Activated CD8-positive, alpha-beta memory T cell treated with anti-CD3 and anti-CD28 coated beads, Interleukin-2, amount 10 ng/mL, durations not matched to agents 7 days and 5 days (primary cell): ENCODE results near the gene PCDH12. TPM values are rescaled to one million over a fixed set of nuclear protein-coding genes. Genes with fewer than 3 reads are reported as not detected.

Experiments
- ATAC-seq: fragments of 150-1000 bp; cut with Tn5 transposase; one replicate; pipeline ENCODE4 v1.10.0; 2021; ENCODE audit warnings: moderate library complexity
- CTCF ChIA-PET: fragments of 350-600 bp; sonication (Branson Sonifier 250); formaldehyde crosslinking; loops from one replicate; lab custom pipeline; 2021; ENCODE audit warnings: antibody characterized with exemption; lab: Charles Lee
- DNase-seq: peaks from one replicate; pipeline ENCODE4 v3.0.0-alpha.2; 2020
- H3K27ac Mint-ChIP-seq: one replicate; pipeline ENCODE4 v1.8.0; 2021; ENCODE audit warnings: mild to moderate bottlenecking, mixed read lengths
- H3K27me3 Mint-ChIP-seq: one replicate; pipeline ENCODE4 v1.8.0; 2021; ENCODE audit warnings: mixed read lengths
- H3K36me3 Mint-ChIP-seq: one replicate; pipeline ENCODE4 v1.8.0; 2021; ENCODE audit warnings: mild to moderate bottlenecking, mixed read lengths
- H3K4me1 Mint-ChIP-seq: one replicate; pipeline ENCODE4 v1.8.0; 2021; ENCODE audit warnings: mixed read lengths
- H3K4me3 Mint-ChIP-seq: one replicate; pipeline ENCODE4 v1.8.0; 2021; ENCODE audit warnings: mild to moderate bottlenecking, moderate library complexity, mixed read lengths
- H3K9me3 Mint-ChIP-seq: one replicate; pipeline ENCODE4 v1.8.0; 2022; ENCODE audit warnings: low read depth, mixed read lengths
- total RNA-seq, 2 experiments: library from RNA; stranded (reverse); gene quantifications; one replicate each; pipeline ENCODE4 v1.2.3, GENCODE V29; 2021

Gene PCDH12
- total RNA-seq, 2 experiments from 2014 or later, result 0.12 to 0.19 TPM

- ATAC-seq (no peak), DNase-seq (no peak)
- peaks cover 2% of the 10 kb centered on the region for H3K36me3 Mint-ChIP-seq
- H3K27me3 Mint-ChIP-seq, result no peaks in the 10 kb centered on the region
- no peaks in the 10 kb centered on the region for H3K9me3 Mint-ChIP-seq
- CTCF ChIA-PET, result interaction anchor here (1.1 to 13.8 kb wide), 3 partner anchors 17 to 252 kb away, joined by 3 to 103 read pairs (median 4); partner anchors contain the start of genes PCDH12 and RNF14
- H3K27ac Mint-ChIP-seq, result no peak overlapping the region
- H3K4me3 Mint-ChIP-seq, result no peak overlapping the region
- H3K4me1 Mint-ChIP-seq, result peaks cover 13% of the 10 kb centered on the region
Measured at GRCh38 chr5:141944076-141944475, 13.9 kb downstream of the PCDH12 start.

GRCh38 chr5:141942185-141942857 is 15.7 kb downstream of the PCDH12 start:
- no peaks in the 10 kb centered on the region for H3K27me3 Mint-ChIP-seq
- ATAC-seq, result no peak
- CTCF ChIA-PET, result interaction anchor here (1.1 to 13.8 kb wide), 4 partner anchors 10 to 52 kb away, joined by 3 to 103 read pairs (median 6); partner anchors contain the start of gene PCDH12
- no peaks in the 10 kb centered on the region for H3K9me3 Mint-ChIP-seq
- H3K4me3 Mint-ChIP-seq, result no peak overlapping the region
- H3K27ac Mint-ChIP-seq, result peak overlapping the region; percentile 50
- H3K4me1 Mint-ChIP-seq, result peaks cover 13% of the 10 kb centered on the region
- H3K36me3 Mint-ChIP-seq, result peaks cover 2% of the 10 kb centered on the region
- DNase-seq, result no peak

GRCh38 chr5:141941779-141942178 is 16.2 kb downstream of the PCDH12 start:
- Mint-ChIP-seq H3K4me1 (peaks cover 13% of the 10 kb centered on the region), H3K27me3 (no peaks in the 10 kb centered on the region), H3K36me3 (peaks cover 2% of the 10 kb centered on the region), H3K4me3 (no peak overlapping the region), H3K9me3 (no peaks in the 10 kb centered on the region), H3K27ac (peak overlapping the region; percentile 50)
- CTCF ChIA-PET, result interaction anchor here (0.6 to 13.8 kb wide), 3 partner anchors 19 to 273 kb away, joined by 3 to 103 read pairs (median 8); partner anchors contain the start of gene PCDH12
- DNase-seq, result no peak
- ATAC-seq, result no peak

GRCh38 chr5:141941307-141941706 is 16.7 kb downstream of the PCDH12 start:
- Mint-ChIP-seq H3K27ac (no peak overlapping the region), H3K4me3 (no peak overlapping the region), H3K36me3 (peaks cover 2% of the 10 kb centered on the region), H3K9me3 (no peaks in the 10 kb centered on the region), H3K27me3 (no peaks in the 10 kb centered on the region), H3K4me1 (peaks cover 13% of the 10 kb centered on the region)
- CTCF ChIA-PET, result interaction anchor here (0.6 to 13.8 kb wide), 5 partner anchors 20 to 272 kb away, joined by 3 to 103 read pairs (median 3); partner anchors contain the start of gene PCDH12
- ATAC-seq (no peak), DNase-seq (no peak)

DNA sequence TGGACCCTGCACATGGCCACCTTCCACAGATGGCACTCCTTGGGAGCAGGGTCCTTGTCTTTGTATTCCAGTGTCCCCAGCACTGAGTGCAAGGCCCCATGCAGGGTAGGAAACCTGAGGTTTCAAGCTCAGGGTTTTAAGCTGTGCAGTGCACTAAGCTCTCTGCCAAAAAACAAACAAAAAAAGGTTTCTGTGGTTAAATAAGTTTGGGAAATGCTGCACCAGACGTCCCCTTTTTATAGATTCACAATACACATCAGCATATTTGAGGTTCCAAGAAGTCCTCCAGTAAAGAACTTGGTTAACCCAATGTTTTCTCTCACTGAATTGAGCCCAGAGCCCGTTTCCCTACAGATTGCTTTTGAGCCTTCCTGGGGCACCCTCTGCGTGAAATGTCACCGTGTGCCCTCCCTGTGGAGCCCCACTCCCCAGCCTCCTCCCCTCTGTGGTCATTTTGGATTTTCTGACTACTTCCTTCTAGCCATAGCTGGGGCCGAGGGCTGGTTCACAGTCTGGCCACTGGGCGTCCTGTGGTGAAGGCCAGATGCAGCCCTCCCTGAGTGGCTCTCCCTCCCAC is 17.2 kb downstream of the PCDH12 start:
- Mint-ChIP-seq H3K9me3 (no peaks in the 10 kb centered on the region), H3K36me3 (peaks cover 4% of the 10 kb centered on the region), H3K27me3 (no peaks in the 10 kb centered on the region), H3K27ac (peak overlapping the region; percentile 34), H3K4me1 (peaks cover 13% of the 10 kb centered on the region), H3K4me3 (no peak overlapping the region)
- CTCF ChIA-PET, result interaction anchor here (0.9 to 13.8 kb wide), 5 partner anchors 9 to 248 kb away, joined by 3 to 103 read pairs (median 3); partner anchors contain the start of genes PCDH12 and RNF14
- DNase-seq, result no peak
- ATAC-seq, result no peak

- DNase-seq, result no peak
- ATAC-seq, result no peak
- Mint-ChIP-seq H3K4me1 (peaks cover 2% of the 10 kb centered on the region), H3K9me3 (no peaks in the 10 kb centered on the region), H3K27me3 (no peaks in the 10 kb centered on the region), H3K4me3 (no peak overlapping the region), H3K27ac (no peak overlapping the region), H3K36me3 (peaks cover 17% of the 10 kb centered on the region)
- CTCF ChIA-PET, result no interaction called here
Measured at GRCh38 chr5:141935538-141935937, 22.5 kb downstream of the PCDH12 start.

- CTCF ChIA-PET, result interaction anchor here (0.6 to 1.0 kb wide), 2 partner anchors 26 to 41 kb away, joined by 3 to 6 read pairs; no protein-coding TSS in a partner anchor
- H3K27ac Mint-ChIP-seq, result no peak overlapping the region
- no peak for DNase-seq
- H3K4me1 Mint-ChIP-seq, result no peaks in the 10 kb centered on the region
- no peak for ATAC-seq
- H3K9me3 Mint-ChIP-seq, result no peaks in the 10 kb centered on the region
- no peak overlapping the region for H3K4me3 Mint-ChIP-seq
- no peaks in the 10 kb centered on the region for H3K27me3 Mint-ChIP-seq
- H3K36me3 Mint-ChIP-seq, result peaks cover 21% of the 10 kb centered on the region
Measured at GRCh38 chr5:141934099-141934844, 23.7 kb downstream of the PCDH12 start.

DNA sequence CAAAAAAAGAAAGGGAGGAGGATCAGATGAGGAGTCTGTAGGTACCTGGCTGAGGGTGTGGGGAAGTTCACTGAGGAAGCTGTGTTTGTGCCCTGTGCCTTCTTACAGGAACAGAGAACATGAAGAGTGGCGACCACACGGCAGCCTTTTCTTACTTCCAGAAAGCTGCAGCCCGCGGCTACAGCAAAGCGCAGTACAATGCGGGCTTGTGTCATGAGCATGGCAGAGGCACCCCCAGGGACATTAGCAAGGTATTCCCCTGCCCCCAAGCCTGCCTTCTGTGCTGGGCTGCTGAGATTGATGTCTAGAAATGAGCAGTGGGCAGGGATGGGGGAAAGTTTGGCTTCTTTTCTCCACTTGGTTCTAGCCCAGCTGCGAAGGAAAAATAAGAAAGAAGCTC is 24.9 kb downstream of the PCDH12 start:
- Mint-ChIP-seq H3K27ac (no peak overlapping the region), H3K9me3 (no peaks in the 10 kb centered on the region), H3K4me1 (peaks cover under 1% of the 10 kb centered on the region), H3K36me3 (peaks cover 22% of the 10 kb centered on the region), H3K4me3 (no peak overlapping the region), H3K27me3 (no peaks in the 10 kb centered on the region)
- CTCF ChIA-PET, result interaction anchor here (1.2 kb wide), 1 partner anchor 231 kb away, joined by 3 read pairs; no protein-coding TSS in a partner anchor
- DNase-seq (no peak), ATAC-seq (no peak)

DNA sequence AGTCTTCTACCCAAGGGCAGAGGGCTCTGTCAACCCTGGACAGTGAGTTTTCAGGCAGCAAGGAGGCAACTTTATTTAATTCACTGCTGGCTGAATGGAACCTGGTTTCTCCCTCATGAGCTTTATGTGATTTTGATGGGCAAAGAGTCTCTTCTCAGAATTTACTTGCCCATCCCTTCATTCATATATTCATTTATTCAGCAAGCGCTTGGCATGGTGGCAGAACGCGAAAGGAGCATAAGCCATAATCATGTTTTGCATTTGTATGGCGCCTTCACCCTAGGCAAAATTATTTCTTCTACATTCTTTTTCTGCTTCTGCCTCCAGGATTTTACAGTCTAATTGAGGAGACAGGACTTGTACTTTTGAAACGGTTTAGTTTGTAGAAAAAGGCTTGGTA is 26.3 kb downstream of the PCDH12 start:
- H3K36me3 Mint-ChIP-seq, result peaks cover 26% of the 10 kb centered on the region
- no peak overlapping the region for H3K4me3 Mint-ChIP-seq
- DNase-seq (no peak), ATAC-seq (no peak)
- peaks cover 6% of the 10 kb centered on the region for H3K4me1 Mint-ChIP-seq
- no peak overlapping the region for H3K27ac Mint-ChIP-seq
- no peaks in the 10 kb centered on the region for H3K27me3 Mint-ChIP-seq
- H3K9me3 Mint-ChIP-seq, result no peaks in the 10 kb centered on the region
- CTCF ChIA-PET, result interaction anchor here (0.9 to 1.0 kb wide), 2 partner anchors 8 to 29 kb away, joined by 3 read pairs; no protein-coding TSS in a partner anchor

- Mint-ChIP-seq H3K27me3 (no peaks in the 10 kb centered on the region), H3K4me3 (no peak overlapping the region), H3K9me3 (no peaks in the 10 kb centered on the region), H3K36me3 (peaks cover 26% of the 10 kb centered on the region), H3K27ac (no peak overlapping the region), H3K4me1 (peaks cover 11% of the 10 kb centered on the region)
- DNase-seq (no peak), ATAC-seq (no peak)
- CTCF ChIA-PET, result interaction anchor here (0.6 kb wide), 1 partner anchor 22 kb away, joined by 5 read pairs; no protein-coding TSS in a partner anchor
Measured at GRCh38 chr5:141929398-141930058, 28.5 kb downstream of the PCDH12 start.

GRCh38 chr5:141928051-141928450 is 30.0 kb downstream of the PCDH12 start:
- Mint-ChIP-seq H3K36me3 (peaks cover 30% of the 10 kb centered on the region), H3K4me3 (no peak overlapping the region), H3K27ac (no peak overlapping the region), H3K4me1 (peaks cover 19% of the 10 kb centered on the region), H3K27me3 (no peaks in the 10 kb centered on the region), H3K9me3 (no peaks in the 10 kb centered on the region)
- ATAC-seq, result no peak
- DNase-seq, result no peak
- CTCF ChIA-PET, result no interaction called here

- Mint-ChIP-seq H3K36me3 (peaks cover 28% of the 10 kb centered on the region), H3K4me3 (no peak overlapping the region), H3K9me3 (no peaks in the 10 kb centered on the region), H3K27ac (no peak overlapping the region), H3K27me3 (no peaks in the 10 kb centered on the region), H3K4me1 (peaks cover 23% of the 10 kb centered on the region)
- CTCF ChIA-PET, result interaction anchor here (0.8 to 0.9 kb wide), 2 partner anchors 34 to 234 kb away, joined by 3 to 4 read pairs; no protein-coding TSS in a partner anchor
- no peak for DNase-seq
- no peak for ATAC-seq
Measured at GRCh38 chr5:141926434-141926833, 31.6 kb downstream of the PCDH12 start.
